Measurements from ENCODE around the gene CAP2.
"Not testable (repeated sequence)": the region's sequence is repeated elsewhere in the genome, so short reads cannot be mapped to it uniquely, and the experiment has no call there.

Gene CAP2

DNA sequence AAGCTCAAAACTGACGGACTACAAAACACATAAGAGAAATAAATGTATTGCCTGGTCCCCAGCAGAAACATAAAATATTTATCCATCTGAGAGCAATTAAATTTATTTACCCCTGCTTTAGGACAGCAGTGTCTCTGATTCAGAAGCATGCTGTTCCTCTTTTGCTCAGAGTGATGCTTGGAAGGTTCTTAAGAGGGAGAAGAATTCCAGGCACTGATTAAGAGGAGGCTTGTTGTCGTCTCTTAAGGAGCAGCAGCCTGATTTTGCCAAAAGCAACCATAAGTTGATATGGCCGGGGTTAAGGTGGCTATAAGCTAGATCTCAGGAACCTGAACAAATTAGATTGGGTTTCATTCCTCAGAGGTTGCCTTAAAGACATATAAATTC is 25.8 kb downstream of the CAP2 start:
- no peak overlapping the region for H3K9ac ChIP-seq (ENCODE audit: low read length)
- DNase-seq (ENCODE audit: low read depth) = no peak
- H3K9me3 ChIP-seq (ENCODE audit: control insufficient read depth, low read length) = no peaks in the 10 kb centered on the region
- H3K36me3 ChIP-seq (ENCODE audit: control insufficient read depth, insufficient read depth, low read length, severe bottlenecking) = no peaks in the 10 kb centered on the region
- H3K27me3 ChIP-seq (replicated peaks; ENCODE audit: control insufficient read depth, insufficient read depth, low read length) = no peaks in the 10 kb centered on the region
- H3K4me3 ChIP-seq (ENCODE audit: low read length) = peak overlapping the region; percentile 22
- H3K4me1 ChIP-seq (ENCODE audit: control insufficient read depth, insufficient read depth, low read length) = peaks cover 26% of the 10 kb centered on the region

- Histone ChIP-seq H3K9me3 (ENCODE audit: control insufficient read depth, low read length) (no peaks in the 10 kb centered on the region), H3K9ac (ENCODE audit: low read length) (no peak overlapping the region), H3K27me3 (replicated peaks; ENCODE audit: control insufficient read depth, insufficient read depth, low read length) (no peaks in the 10 kb centered on the region), H3K36me3 (ENCODE audit: control insufficient read depth, insufficient read depth, low read length, severe bottlenecking) (no peaks in the 10 kb centered on the region), H3K4me1 (ENCODE audit: control insufficient read depth, insufficient read depth, low read length) (peaks cover 26% of the 10 kb centered on the region), H3K4me3 (ENCODE audit: low read length) (no peak overlapping the region)
- DNase-seq (ENCODE audit: low read depth) = no peak
These were observed 27.0 kb downstream of the CAP2 start for GRCh38 chr6:17420368-17420767.

DNA sequence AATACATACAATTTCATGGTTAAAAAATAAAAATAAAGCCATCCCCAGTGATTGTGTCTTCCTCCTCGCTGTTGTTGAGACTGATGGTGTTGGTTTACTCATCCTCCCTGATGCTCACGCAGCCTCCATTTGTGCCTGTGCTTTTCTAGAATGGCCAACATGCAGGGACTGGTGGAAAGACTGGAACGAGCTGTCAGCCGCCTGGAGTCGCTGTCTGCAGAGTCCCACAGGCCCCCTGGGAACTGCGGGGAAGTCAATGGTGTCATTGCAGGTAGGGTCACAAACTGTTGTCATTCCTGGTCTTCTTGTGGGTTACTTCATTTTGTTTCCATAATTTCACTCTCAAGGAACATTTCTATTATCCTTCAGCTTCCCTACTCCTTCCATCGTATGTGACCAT is 28.0 kb downstream of the CAP2 start:
- Histone ChIP-seq H3K27me3 (replicated peaks; ENCODE audit: control insufficient read depth, insufficient read depth, low read length) (no peaks in the 10 kb centered on the region), H3K9me3 (ENCODE audit: control insufficient read depth, low read length) (no peaks in the 10 kb centered on the region), H3K36me3 (ENCODE audit: control insufficient read depth, insufficient read depth, low read length, severe bottlenecking) (no peaks in the 10 kb centered on the region), H3K4me1 (ENCODE audit: control insufficient read depth, insufficient read depth, low read length) (peaks cover 26% of the 10 kb centered on the region), H3K4me3 (ENCODE audit: low read length) (no peak overlapping the region), H3K9ac (ENCODE audit: low read length) (no peak overlapping the region)
- DNase-seq (ENCODE audit: low read depth) = no peak

DNA sequence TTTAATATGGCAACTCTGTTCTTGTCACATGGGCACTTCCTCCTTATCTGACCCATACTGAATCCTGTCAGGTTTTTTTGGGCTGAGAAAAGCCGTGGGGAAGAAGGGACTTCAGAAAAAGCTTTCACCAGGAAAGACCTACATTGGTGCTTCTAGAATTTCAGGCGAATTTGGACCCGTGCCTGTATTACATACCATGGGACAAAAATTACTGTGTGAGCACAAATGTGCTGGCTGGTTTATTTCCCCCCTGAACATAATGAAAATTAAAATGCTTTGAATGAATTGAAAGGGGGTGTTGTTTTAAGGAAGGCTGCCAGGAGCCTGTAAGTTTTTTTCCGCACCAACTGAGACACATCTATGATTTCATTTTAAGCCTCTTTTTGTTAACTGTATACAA is 29.6 kb downstream of the CAP2 start:
- no peaks in the 10 kb centered on the region for H3K9me3 ChIP-seq (ENCODE audit: control insufficient read depth, low read length)
- no peak overlapping the region for H3K4me3 ChIP-seq (ENCODE audit: low read length)
- H3K27me3 ChIP-seq (replicated peaks; ENCODE audit: control insufficient read depth, insufficient read depth, low read length) = no peaks in the 10 kb centered on the region
- no peak overlapping the region for H3K9ac ChIP-seq (ENCODE audit: low read length)
- H3K4me1 ChIP-seq (ENCODE audit: control insufficient read depth, insufficient read depth, low read length) = peaks cover 13% of the 10 kb centered on the region
- H3K36me3 ChIP-seq (ENCODE audit: control insufficient read depth, insufficient read depth, low read length, severe bottlenecking) = no peaks in the 10 kb centered on the region
- DNase-seq (ENCODE audit: low read depth) = peak; percentile 55

GRCh38 chr6:17427062-17427461 is 33.7 kb downstream of the CAP2 start:
- no peak overlapping the region for H3K9ac ChIP-seq (ENCODE audit: low read length)
- no peaks in the 10 kb centered on the region for H3K4me1 ChIP-seq (ENCODE audit: control insufficient read depth, insufficient read depth, low read length)
- no peaks in the 10 kb centered on the region for H3K27me3 ChIP-seq (replicated peaks; ENCODE audit: control insufficient read depth, insufficient read depth, low read length)
- no peaks in the 10 kb centered on the region for H3K36me3 ChIP-seq (ENCODE audit: control insufficient read depth, insufficient read depth, low read length, severe bottlenecking)
- H3K9me3 ChIP-seq (ENCODE audit: control insufficient read depth, low read length) = no peaks in the 10 kb centered on the region
- H3K4me3 ChIP-seq (ENCODE audit: low read length) = no peak overlapping the region
- no peak for DNase-seq (ENCODE audit: low read depth)

DNA sequence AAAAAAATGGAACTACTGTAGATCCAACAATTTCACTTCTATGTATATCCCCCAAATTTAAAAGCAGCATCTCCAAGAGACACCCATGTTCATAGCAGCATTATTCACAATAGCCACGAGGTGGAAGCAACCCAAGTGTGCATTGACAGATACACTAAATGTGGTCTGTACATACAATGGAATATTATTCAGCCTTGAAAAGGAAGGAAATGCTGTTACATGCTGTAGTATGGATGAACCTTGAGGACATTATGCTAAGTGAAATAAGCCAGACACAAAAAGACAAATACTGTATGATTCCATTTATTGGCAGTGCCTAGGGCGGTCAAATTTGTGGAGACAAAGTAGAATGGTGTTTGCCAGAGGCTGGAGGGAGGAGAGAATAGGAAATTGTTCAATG is 34.2 kb downstream of the CAP2 start:
- no peak overlapping the region for H3K4me3 ChIP-seq (ENCODE audit: low read length)
- no peaks in the 10 kb centered on the region for H3K27me3 ChIP-seq (replicated peaks; ENCODE audit: control insufficient read depth, insufficient read depth, low read length)
- H3K9ac ChIP-seq (ENCODE audit: low read length) = no peak overlapping the region
- H3K36me3 ChIP-seq (ENCODE audit: control insufficient read depth, insufficient read depth, low read length, severe bottlenecking) = no peaks in the 10 kb centered on the region
- H3K4me1 ChIP-seq (ENCODE audit: control insufficient read depth, insufficient read depth, low read length) = no peaks in the 10 kb centered on the region
- no peaks in the 10 kb centered on the region for H3K9me3 ChIP-seq (ENCODE audit: control insufficient read depth, low read length)
- DNase-seq (ENCODE audit: low read depth) = no peak

GRCh38 chr6:17428595-17429120 is 35.3 kb downstream of the CAP2 start:
- H3K9ac ChIP-seq (ENCODE audit: low read length); H3K27me3 ChIP-seq (replicated peaks; ENCODE audit: control insufficient read depth, insufficient read depth, low read length); H3K9me3 ChIP-seq (ENCODE audit: control insufficient read depth, low read length); H3K4me1 ChIP-seq (ENCODE audit: control insufficient read depth, insufficient read depth, low read length); DNase-seq (ENCODE audit: low read depth); H3K36me3 ChIP-seq (ENCODE audit: control insufficient read depth, insufficient read depth, low read length, severe bottlenecking); H3K4me3 ChIP-seq (ENCODE audit: low read length): not testable (repeated sequence)

- Histone ChIP-seq H3K9ac (ENCODE audit: low read length) (no peak overlapping the region), H3K27me3 (replicated peaks; ENCODE audit: control insufficient read depth, insufficient read depth, low read length) (no peaks in the 10 kb centered on the region), H3K9me3 (ENCODE audit: control insufficient read depth, low read length) (no peaks in the 10 kb centered on the region), H3K36me3 (ENCODE audit: control insufficient read depth, insufficient read depth, low read length, severe bottlenecking) (no peaks in the 10 kb centered on the region), H3K4me1 (ENCODE audit: control insufficient read depth, insufficient read depth, low read length) (no peaks in the 10 kb centered on the region), H3K4me3 (ENCODE audit: low read length) (no peak overlapping the region)
- peak; percentile 27 for DNase-seq (ENCODE audit: low read depth)
These were observed 36.1 kb downstream of the CAP2 start for GRCh38 chr6:17429383-17430061.

- H3K9me3 ChIP-seq (ENCODE audit: control insufficient read depth, low read length) = no peaks in the 10 kb centered on the region
- H3K4me3 ChIP-seq (ENCODE audit: low read length) = no peak overlapping the region
- no peaks in the 10 kb centered on the region for H3K4me1 ChIP-seq (ENCODE audit: control insufficient read depth, insufficient read depth, low read length)
- H3K27me3 ChIP-seq (replicated peaks; ENCODE audit: control insufficient read depth, insufficient read depth, low read length) = no peaks in the 10 kb centered on the region
- H3K36me3 ChIP-seq (ENCODE audit: control insufficient read depth, insufficient read depth, low read length, severe bottlenecking) = no peaks in the 10 kb centered on the region
- H3K9ac ChIP-seq (ENCODE audit: low read length) = no peak overlapping the region
- peak; percentile 39 for DNase-seq (ENCODE audit: low read depth)
These were observed 38.2 kb downstream of the CAP2 start for GRCh38 chr6:17431581-17431980.

DNA sequence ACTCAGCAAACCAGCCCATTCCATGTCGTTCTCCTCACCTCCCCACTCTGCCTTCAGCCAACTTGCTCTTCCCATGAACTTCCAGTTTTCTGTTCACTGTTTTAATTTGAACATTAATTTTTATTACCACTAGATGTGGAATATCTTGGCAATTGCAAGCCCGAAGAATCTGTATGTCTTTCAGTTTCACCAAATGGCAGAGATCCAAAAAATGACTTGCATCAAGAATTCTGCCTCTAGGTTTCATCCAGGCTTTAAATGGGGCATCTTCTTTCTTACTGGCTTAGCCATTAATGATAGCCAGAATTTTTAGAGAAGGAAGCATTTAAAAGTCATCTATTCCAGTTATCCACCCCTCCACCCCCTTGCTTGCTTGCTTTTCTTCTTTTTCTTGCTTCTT is 39.0 kb downstream of the CAP2 start:
- Histone ChIP-seq H3K9me3 (ENCODE audit: control insufficient read depth, low read length) (no peaks in the 10 kb centered on the region), H3K4me3 (ENCODE audit: low read length) (no peak overlapping the region), H3K9ac (ENCODE audit: low read length) (no peak overlapping the region), H3K4me1 (ENCODE audit: control insufficient read depth, insufficient read depth, low read length) (no peaks in the 10 kb centered on the region), H3K27me3 (replicated peaks; ENCODE audit: control insufficient read depth, insufficient read depth, low read length) (no peaks in the 10 kb centered on the region), H3K36me3 (ENCODE audit: control insufficient read depth, insufficient read depth, low read length, severe bottlenecking) (no peaks in the 10 kb centered on the region)
- peak; percentile 37 for DNase-seq (ENCODE audit: low read depth)

DNA sequence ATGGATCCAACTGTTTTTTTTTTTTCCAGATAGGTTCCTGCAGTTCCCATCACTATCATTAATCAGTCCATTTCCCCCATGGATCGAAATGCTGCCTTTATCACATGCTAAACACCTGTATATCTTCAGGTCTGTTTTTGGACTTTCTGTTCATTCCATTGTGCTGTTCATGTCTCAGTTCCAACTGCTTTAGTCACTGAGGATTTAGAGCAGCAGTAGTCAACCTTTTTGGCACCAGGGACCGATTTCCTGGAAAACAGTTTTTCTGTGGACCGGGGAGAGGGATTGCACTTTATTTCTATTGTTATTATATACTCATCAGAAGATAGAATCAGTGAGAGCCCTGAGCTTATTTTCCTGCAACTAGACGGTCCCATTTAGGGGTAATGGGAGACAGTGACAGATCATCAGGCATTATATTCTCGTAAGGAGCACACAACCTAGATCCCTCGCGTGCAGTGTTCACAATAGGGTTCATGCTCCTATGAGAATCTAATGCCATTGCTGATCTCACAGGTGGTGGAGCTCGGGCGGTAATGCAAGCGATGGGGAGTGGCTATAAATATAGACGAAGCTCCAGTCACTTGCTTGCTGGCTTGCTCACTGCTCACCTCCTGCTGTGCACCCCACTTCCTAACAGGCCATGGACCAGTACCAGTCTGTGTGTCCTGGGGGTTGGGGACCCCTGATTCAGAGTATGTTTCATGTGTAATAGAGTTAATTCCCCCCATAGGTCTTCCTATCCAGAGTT is 46.0 kb downstream of the CAP2 start:
- no peaks in the 10 kb centered on the region for H3K36me3 ChIP-seq (ENCODE audit: control insufficient read depth, insufficient read depth, low read length, severe bottlenecking)
- H3K9ac ChIP-seq (ENCODE audit: low read length) = no peak overlapping the region
- H3K27me3 ChIP-seq (replicated peaks; ENCODE audit: control insufficient read depth, insufficient read depth, low read length) = no peaks in the 10 kb centered on the region
- no peaks in the 10 kb centered on the region for H3K9me3 ChIP-seq (ENCODE audit: control insufficient read depth, low read length)
- H3K4me1 ChIP-seq (ENCODE audit: control insufficient read depth, insufficient read depth, low read length) = no peaks in the 10 kb centered on the region
- no peak for DNase-seq (ENCODE audit: low read depth)
- no peak overlapping the region for H3K4me3 ChIP-seq (ENCODE audit: low read length)
